ENCODE measurements around the gene CST11.

The CST11 gene

GRCh38 chr20:23413862-23414422 lies 38.7 kb downstream of the CST11 start:
- H3K27ac ChIP-seq = no peak overlapping the region
- H2AFZ ChIP-seq = no peak overlapping the region
- no peak overlapping the region for H3K4me2 ChIP-seq (ENCODE audit: low read length)
- peaks cover 49% of the 10 kb centered on the region for H3K79me2 ChIP-seq
- no peaks in the 10 kb centered on the region for H3K9me3 ChIP-seq (ENCODE audit: control insufficient read depth, low read length)
- no peak overlapping the region for H3K4me3 ChIP-seq (ENCODE audit: low read depth, low read length)
- H3K36me3 ChIP-seq (ENCODE audit: control insufficient read depth, insufficient read depth, low read length) = no peaks in the 10 kb centered on the region
- no peaks in the 10 kb centered on the region for H3K27me3 ChIP-seq (ENCODE audit: control insufficient read depth, insufficient read depth, low read length)
- no peak overlapping the region for H3K9ac ChIP-seq
- TF ChIP-seq, protein P1, sequence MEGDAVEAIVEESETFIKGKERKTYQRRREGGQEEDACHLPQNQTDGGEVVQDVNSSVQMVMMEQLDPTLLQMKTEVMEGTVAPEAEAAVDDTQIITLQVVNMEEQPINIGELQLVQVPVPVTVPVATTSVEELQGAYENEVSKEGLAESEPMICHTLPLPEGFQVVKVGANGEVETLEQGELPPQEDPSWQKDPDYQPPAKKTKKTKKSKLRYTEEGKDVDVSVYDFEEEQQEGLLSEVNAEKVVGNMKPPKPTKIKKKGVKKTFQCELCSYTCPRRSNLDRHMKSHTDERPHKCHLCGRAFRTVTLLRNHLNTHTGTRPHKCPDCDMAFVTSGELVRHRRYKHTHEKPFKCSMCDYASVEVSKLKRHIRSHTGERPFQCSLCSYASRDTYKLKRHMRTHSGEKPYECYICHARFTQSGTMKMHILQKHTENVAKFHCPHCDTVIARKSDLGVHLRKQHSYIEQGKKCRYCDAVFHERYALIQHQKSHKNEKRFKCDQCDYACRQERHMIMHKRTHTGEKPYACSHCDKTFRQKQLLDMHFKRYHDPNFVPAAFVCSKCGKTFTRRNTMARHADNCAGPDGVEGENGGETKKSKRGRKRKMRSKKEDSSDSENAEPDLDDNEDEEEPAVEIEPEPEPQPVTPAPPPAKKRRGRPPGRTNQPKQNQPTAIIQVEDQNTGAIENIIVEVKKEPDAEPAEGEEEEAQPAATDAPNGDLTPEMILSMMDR (IDR thresholded peaks at IDR 0.05) = no peak
- H3K4me1 ChIP-seq = peaks cover 2% of the 10 kb centered on the region

- Histone ChIP-seq H3K4me3 (ENCODE audit: low read depth, low read length) (no peak overlapping the region), H3K4me1 (peaks cover 2% of the 10 kb centered on the region), H2AFZ (no peak overlapping the region), H3K9me3 (ENCODE audit: control insufficient read depth, low read length) (no peaks in the 10 kb centered on the region), H3K27me3 (ENCODE audit: control insufficient read depth, insufficient read depth, low read length) (no peaks in the 10 kb centered on the region), H3K36me3 (ENCODE audit: control insufficient read depth, insufficient read depth, low read length) (no peaks in the 10 kb centered on the region), H3K79me2 (peaks cover 57% of the 10 kb centered on the region), H3K9ac (no peak overlapping the region), H3K27ac (no peak overlapping the region), H3K4me2 (ENCODE audit: low read length) (no peak overlapping the region)
- TF ChIP-seq, protein P1 (IDR thresholded peaks at IDR 0.05) = no peak
Observed at GRCh38 chr20:23412026-23412425, 40.6 kb downstream of the CST11 start.

DNA sequence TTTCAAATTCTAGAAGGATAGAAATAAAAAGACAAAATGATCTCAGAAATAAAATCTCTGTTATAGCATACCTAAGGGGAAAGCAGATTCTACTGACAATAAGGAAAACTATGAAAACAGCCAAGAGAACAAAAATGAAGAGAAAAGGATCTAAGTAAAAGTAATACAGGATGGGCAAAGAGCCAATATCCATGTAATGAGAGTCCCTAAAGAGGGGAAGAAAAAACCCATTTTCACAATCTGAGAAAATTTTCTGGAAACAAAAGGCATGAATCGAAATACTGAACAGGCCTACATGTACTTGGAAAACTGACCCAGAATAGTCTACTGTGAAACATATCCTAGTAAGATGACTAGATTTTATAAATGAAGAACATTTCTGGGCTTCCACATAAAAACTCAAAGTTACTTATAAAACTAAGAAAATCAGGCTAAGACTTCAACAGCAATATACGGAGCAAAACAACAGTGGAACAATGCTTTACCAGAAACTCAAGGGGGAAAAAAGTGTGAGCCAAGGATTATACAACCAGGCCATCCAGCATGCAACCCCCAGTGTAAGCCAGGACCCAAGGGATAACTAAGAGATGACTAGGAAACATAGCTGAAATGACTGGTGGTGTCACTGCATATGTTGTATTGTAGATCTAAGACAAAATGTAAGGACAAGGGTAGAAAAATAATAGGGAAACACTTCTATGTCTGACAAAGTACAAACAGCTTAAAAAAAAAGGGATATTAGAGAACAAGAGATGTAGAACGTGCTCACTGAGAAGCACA lies 41.6 kb downstream of the CST11 start:
- Histone ChIP-seq H3K27me3 (ENCODE audit: control insufficient read depth, insufficient read depth, low read length) (no peaks in the 10 kb centered on the region), H3K79me2 (peaks cover 66% of the 10 kb centered on the region), H3K4me3 (ENCODE audit: low read depth, low read length) (no peak overlapping the region), H3K9me3 (ENCODE audit: control insufficient read depth, low read length) (no peaks in the 10 kb centered on the region), H3K27ac (no peak overlapping the region), H3K9ac (no peak overlapping the region), H3K4me2 (ENCODE audit: low read length) (no peak overlapping the region), H3K4me1 (peaks cover 2% of the 10 kb centered on the region), H3K36me3 (ENCODE audit: control insufficient read depth, insufficient read depth, low read length) (no peaks in the 10 kb centered on the region), H2AFZ (no peak overlapping the region)
- TF ChIP-seq, protein P1 (IDR thresholded peaks at IDR 0.05) = no peak

DNA sequence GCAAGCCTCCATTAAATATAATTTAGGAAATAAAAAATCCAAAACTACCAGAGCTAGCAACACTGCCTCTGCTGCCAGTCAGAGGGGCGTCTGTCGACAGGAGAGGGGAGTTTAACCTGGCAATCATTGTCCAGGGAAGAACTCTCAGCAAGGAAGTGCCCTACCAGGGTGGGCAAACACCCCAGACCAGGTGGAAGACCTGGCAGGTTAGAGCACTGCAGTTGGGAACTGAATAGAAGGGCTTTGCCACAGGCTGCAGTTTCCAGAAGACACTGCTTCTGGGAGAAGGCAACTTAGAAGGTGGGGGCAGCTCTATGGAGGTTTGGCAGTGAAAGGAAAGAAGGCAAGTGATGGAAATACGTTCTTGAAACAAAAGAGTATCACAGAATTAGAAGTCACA lies 42.9 kb downstream of the CST11 start:
- no peak overlapping the region for H3K27ac ChIP-seq
- H3K4me2 ChIP-seq (ENCODE audit: low read length) = no peak overlapping the region
- TF ChIP-seq, protein P1 (IDR thresholded peaks at IDR 0.05) = no peak
- H3K4me3 ChIP-seq (ENCODE audit: low read depth, low read length) = no peak overlapping the region
- H3K27me3 ChIP-seq (ENCODE audit: control insufficient read depth, insufficient read depth, low read length) = no peaks in the 10 kb centered on the region
- peaks cover 2% of the 10 kb centered on the region for H3K4me1 ChIP-seq
- H3K9me3 ChIP-seq (ENCODE audit: control insufficient read depth, low read length) = no peaks in the 10 kb centered on the region
- no peaks in the 10 kb centered on the region for H3K36me3 ChIP-seq (ENCODE audit: control insufficient read depth, insufficient read depth, low read length)
- H2AFZ ChIP-seq = no peak overlapping the region
- H3K79me2 ChIP-seq = peaks cover 70% of the 10 kb centered on the region
- no peak overlapping the region for H3K9ac ChIP-seq
